Measurements from ENCODE around the gene UBE2F.
"Not testable (repeated sequence)": the region's sequence is repeated elsewhere in the genome, so short reads cannot be mapped to it uniquely, and the experiment has no call there.

GRCh38 chr2:238066718-238067117 is 99.9 kb downstream of the UBE2F start:
- not testable (repeated sequence) for TF ChIP-seq CTCF, POLR2A (IDR thresholded peaks at IDR 0.05)

All from adrenal gland (tissue), 5 donors.